GM18951 (cell line): ENCODE measurements around the gene AARS2.

Source experiments
- POLR2A ChIP-seq: IDR thresholded peaks from 4 replicates; pipeline ENCODE4 v1.6.1; 2011; ENCODE audit warnings: mild to moderate bottlenecking; ENCODE audit not compliant: insufficient read length, insufficient read depth; ENCODE audit errors: extremely low read depth
- in situ Hi-C: fragments of 300-500 bp; cut with MboI; formaldehyde crosslinking; loops from one replicate; pipeline ENCODE4 v1.12.0; 2022; ENCODE audit warnings: low sequenced_read_pairs, mixed read lengths, inconsistent platforms; ENCODE audit not compliant: unreplicated experiment

The AARS2 gene

GRCh38 chr6:44301782-44302564 lies 11.2 kb downstream of the AARS2 start:
- in situ Hi-C loops = no loop called here
- TF ChIP-seq POLR2A = no peak

GRCh38 chr6:44301106-44301505 lies 12.0 kb downstream of the AARS2 start:
- TF ChIP-seq POLR2A = no peak
- in situ Hi-C loops = no loop called here

DNA sequence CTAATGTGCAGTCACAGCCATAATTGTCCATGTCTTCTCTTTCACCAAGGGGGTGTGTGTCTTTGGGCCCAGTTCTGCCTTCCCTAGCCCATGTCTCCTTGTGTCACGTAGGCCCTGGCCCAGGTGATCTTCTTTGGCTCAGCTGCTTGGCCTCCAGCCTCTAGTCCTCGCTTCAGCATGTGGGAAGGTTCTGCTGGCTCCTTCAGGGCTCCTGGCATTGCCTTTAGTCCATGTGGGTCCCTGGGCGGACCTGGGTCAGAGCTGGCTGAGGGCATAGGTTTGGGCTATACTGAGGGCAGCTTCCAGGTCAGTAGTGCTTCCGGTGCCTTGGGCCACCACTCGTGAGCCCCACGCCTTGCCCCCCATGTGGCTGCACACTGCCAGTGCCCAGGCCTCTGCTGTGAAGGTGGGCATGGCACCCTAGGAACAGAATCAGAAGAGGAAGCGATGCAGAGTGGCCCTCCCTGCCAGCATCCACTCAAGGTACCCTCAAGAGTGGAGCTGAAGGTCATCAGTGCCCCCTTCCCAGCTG lies 12.8 kb downstream of the AARS2 start:
- TF ChIP-seq POLR2A = no peak
- in situ Hi-C loops = no loop called here

- in situ Hi-C loops = no loop called here
- TF ChIP-seq POLR2A = no peak
These were observed 14.3 kb downstream of the AARS2 start for GRCh38 chr6:44298864-44299263.

- no peak for TF ChIP-seq POLR2A
- in situ Hi-C loops = no loop called here
These were observed 14.9 kb downstream of the AARS2 start for GRCh38 chr6:44298055-44298803.

DNA sequence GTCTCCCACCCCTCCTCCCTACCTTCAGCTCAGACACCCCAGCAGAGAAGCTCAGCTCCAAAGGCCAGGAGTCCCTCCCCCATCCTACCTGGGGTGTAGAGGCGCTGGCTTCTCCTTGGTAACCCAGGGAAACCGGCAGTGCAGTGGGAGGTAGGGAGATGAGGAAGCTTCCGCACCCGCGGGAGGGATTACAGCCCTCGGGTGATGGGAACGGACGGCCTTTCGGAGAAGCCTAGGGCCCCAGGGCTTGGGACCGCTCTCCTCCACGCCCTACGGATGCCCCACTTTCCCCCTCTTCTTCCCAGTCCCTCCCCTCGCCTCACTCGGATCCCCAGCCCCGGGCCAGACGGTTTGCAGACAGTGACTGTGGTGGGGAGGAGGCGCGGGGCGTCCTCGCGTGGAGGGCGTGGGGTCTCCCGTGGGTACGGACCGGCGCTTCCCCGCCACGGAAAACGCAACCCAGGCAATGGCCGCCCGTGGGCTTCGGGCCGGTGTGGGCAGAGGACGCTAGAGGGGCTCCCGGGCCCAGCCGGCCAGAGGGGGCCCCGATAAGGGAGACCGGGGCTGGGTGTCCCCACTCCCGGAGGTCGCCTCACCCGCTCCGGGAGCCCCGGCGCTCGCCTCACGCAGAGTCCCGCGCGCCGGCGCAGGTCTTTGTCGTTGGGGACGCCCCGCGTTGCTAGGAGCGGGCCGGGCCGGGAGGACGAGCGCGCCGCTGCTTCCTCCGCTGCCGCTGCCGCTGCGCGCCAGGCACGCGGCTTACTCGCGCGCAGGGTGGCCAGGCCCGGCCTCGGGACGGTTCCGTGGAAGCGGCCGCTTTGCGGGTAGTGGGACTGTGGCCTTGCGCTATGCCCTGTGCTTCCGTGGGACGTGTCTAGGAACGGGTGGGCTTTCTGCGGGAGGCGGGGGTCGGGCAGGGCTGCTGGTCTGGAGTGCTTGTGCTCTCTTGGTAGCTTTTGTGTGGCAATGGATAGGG lies 15.8 kb downstream of the AARS2 start:
- TF ChIP-seq POLR2A = no peak
- in situ Hi-C loops = no loop called here

GRCh38 chr6:44294832-44295791 lies 18.0 kb downstream of the AARS2 start:
- in situ Hi-C loops = no loop called here
- no peak for TF ChIP-seq POLR2A

DNA sequence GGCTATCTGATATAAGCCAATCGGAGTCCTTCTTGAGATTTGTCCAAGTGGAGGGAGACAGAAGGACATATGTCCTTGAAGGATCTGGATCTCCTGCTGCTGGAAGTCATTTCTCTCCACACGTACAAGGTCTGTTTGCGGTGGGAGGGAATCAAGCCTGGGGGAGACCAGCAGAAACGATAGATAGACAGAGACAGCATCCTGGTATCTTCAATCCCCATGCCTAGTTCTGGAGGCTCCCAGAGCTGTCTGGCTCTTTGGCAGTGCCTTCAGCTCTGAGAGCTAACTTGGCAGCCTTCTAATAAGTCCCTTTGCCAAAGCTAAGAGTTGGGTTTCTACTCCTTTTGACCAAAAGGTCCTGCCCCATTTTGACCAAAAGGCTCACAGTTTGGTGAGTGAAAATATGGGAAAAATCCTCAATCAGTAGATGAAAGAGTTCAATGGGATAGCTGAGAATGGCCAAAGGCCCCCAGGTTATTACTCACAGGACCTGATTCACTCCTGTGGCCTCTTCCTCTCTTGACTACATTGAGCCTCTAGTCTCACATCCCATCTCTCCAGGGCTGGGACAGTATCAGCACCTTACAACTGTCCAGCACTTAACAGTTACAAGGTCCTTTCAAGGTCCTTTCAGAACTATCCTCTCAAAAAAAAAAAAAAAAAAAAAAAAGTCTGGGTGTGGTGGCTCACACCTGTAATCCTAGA lies 20.3 kb downstream of the AARS2 start:
- no peak for TF ChIP-seq POLR2A
- in situ Hi-C loops = no loop called here

DNA sequence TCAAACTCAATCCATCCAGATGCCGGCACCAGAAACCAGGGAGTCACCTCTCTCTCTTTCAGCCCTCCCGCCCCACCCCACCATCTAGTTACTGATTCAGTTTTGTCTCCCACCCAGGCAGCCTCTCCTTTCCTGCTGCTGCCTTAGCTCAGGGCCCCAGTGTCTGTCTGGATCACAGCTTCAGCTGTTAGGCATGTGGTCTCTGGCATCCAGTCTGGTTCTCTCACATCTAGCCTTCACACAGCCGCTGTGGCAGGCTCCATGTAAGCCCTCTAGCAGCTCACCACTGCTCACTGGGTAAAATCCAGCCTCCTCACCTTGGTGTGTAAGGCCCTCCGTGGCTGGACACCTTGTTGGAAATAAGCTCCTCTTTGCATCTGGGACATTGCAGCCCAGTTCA lies 21.3 kb downstream of the AARS2 start:
- in situ Hi-C loops = no loop called here
- TF ChIP-seq POLR2A = no peak

DNA sequence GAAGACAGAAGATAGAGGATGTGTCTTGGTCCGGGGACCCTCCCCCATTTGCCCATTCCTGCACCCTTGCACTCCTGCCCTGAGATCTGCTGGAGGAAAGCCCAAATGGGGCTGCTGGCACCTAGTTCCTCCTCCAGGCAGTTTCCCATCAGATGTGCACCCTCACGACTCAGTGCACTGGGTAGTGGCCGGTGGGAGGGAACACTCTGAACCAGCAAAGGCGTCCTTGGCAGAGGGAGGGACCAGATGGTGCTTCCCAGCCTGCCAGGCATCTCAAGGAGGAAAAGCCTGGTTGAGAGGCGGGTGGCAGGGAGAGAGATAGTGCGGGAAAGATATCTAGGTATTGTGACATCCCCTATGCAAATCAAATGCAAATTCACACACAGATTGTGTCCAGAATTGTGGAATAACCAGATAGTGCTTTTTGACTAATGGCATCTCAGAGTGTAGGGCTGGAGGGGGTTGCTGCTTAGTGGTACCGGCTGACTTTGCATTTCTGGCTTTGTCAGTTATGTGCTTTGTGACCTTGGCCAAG lies 23.4 kb downstream of the AARS2 start:
- no peak for TF ChIP-seq POLR2A
- in situ Hi-C loops = no loop called here

DNA sequence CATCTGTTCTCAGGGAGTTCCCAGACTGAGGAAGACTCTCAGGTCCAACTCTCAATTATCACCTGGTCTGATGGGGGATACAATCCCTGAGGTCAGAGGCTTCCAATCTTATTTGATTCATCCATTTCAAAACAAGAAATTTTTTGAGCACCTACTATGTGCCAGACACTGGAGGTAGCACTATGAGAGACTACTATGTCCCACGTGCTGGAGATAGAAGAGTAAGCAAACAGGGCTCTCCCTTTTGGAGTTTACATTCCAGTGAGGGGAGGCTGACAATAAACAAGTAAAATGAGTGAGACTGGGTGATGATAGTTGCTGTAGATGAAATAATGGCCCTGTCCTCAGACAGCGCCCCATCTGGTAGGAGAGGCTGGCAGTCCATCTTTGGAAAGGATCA lies 26.4 kb downstream of the AARS2 start:
- TF ChIP-seq POLR2A = no peak
- in situ Hi-C loops = no loop called here
